GM19025 (cell line): ENCODE measurements around the gene CD6.

ENCODE experiments used
- ATAC-seq: cut with Tn5 transposase; IDR thresholded peaks from one replicate; pipeline ENCODE4 v1.9.1; 2021; ENCODE audit warnings: mild to moderate bottlenecking, low read depth, moderate library complexity; ENCODE audit not compliant: unreplicated experiment

The CD6 gene

DNA sequence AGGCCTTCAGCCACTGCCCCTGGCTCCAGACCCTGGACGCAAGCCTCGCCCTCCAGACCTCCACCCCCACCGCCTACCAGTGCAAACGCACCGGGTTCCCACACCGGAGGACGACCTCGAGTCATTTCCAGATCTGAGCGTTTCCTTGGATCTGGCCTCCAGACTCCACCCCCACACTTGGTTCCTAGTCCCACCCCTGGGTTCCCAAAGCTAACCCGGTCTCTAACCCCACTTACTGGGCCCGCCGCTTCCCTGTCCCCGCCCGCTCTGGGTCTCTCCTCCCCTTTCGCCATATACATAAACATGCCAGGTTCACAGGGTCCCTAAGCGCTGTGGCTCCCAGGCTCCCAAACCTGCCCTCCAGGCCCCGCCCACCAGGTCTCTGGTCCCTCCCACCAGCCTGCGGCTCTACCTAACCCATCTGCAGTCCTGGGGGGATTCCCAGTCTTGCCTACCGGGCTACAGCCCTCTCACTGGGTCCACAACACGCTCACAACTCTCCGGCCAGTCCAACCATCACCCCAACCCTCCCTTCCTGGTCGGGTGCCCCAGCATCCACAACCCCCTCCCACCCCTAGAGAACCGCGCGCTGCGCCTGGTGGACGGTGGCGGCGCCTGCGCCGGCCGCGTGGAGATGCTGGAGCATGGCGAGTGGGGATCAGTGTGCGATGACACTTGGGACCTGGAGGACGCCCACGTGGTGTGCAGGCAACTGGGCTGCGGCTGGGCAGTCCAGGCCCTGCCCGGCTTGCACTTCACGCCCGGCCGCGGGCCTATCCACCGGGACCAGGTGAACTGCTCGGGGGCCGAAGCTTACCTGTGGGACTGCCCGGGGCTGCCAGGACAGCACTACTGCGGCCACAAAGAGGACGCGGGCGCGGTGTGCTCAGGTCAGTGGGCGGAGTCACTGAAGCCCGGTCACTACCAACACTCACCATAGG lies 36.7 kb downstream of the CD6 start:
- ATAC-seq, result no peak

DNA sequence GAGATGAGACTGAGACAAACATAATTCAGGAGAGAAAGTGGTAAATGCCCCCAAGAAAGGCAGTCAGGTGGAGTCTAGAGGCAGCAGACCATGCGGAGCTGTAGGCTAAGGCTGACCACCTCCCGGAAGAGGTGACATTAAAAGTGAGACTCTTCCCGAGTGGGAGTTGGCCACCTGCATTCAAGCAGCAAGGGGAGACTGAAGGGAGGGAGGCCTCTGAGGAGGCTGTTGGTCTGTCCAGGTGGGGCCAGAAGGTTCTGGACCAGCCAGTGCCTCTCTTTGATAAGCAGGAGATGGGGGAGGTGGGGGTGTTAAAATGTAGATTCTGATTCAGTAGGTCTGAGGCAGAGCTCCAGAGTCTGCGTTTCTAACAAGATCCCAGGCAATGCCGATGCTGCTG lies 37.5 kb downstream of the CD6 start:
- no peak for ATAC-seq

DNA sequence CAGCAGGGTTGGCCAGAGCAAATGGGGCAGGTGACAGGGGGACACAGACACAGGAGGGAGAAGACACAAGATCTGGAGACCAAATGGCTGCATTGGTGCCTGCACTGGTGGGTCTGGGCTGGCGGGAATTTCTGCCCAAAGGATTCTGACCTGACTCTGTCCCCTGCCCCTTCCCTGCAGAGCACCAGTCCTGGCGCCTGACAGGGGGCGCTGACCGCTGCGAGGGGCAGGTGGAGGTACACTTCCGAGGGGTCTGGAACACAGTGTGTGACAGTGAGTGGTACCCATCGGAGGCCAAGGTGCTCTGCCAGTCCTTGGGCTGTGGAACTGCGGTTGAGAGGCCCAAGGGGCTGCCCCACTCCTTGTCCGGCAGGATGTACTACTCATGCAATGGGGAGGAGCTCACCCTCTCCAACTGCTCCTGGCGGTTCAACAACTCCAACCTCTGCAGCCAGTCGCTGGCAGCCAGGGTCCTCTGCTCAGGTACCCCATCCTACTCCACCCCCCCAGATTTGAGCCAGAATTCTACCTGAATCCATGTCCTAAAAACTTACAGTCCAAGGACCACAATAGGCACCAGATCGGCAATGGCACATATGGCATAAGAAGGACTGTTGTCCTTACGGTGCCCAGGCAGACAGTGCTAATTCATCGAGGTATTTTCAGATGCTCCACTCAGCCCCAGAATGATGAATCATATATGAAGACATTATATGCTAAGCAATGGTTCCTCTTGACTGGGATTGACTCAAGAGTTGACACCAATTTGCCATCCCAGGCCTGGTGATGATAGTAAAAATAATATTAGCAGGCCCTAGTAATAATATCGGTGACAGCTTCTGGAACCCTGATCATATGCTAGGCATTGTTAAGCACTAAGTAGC lies 38.2 kb downstream of the CD6 start:
- ATAC-seq, result no peak

DNA sequence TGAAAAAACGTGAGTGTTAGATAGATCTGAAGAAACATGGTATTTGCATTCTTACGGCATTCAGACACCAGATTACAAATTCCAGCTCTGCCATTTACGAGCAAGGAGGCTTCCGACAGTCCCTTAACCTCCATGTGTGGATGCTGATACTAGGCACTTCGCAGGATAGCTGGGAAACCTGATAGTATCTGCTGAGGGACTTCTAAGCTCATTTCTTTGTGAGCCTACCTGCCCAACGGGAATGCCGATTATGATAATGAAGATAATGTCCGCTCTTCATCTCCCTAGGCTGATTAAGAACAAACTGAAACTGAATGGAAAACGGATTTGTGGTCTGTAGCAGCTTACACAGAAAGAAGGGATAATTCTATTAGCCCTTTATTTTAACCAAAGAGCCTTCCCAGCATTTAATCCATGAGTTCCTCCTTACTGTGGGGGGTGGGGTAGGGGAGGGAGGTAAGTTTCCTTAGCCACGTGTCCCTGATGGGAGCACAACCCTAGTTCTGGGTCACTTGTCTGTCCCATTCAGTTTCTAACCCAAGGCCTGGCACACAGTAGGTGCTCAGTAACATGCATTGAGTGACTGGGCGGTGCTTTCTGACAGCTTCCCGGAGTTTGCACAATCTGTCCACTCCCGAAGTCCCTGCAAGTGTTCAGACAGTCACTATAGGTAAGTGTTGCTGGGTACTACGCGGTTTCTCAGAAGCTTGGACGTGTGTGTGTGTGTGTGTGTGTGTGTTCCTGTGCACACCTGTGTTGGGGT lies 39.2 kb downstream of the CD6 start:
- ATAC-seq, result no peak

DNA sequence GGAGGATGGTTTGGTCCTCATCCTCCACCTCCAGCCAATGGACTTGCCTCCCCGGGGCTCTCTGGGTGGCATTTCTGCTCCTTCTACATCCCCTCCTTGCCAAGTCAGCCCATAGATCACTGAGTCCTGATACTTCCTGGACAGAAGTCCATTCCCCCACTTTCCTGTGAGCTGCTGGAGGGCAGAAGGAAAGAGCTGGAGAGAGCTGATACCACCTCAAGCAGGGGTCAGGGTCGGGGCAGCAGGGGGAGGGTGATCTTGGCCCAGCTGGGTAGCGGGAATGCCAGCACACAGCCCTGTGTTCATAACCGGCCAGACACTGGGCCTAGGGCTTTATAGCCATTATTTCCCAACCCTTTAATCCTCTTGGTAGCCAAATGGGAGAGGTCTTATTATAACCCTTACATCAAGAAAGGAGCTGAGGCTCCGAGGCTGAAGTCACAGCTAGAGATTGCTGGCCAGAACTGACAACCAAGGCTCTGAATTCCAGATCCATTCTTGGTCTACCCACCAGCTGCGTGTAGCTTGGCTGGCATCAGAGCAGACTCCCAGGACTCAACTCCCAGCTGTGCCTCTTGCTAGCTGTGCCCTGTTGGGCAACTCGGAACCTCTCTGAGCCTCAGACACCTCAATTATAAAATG lies 39.9 kb downstream of the CD6 start:
- no peak for ATAC-seq

DNA sequence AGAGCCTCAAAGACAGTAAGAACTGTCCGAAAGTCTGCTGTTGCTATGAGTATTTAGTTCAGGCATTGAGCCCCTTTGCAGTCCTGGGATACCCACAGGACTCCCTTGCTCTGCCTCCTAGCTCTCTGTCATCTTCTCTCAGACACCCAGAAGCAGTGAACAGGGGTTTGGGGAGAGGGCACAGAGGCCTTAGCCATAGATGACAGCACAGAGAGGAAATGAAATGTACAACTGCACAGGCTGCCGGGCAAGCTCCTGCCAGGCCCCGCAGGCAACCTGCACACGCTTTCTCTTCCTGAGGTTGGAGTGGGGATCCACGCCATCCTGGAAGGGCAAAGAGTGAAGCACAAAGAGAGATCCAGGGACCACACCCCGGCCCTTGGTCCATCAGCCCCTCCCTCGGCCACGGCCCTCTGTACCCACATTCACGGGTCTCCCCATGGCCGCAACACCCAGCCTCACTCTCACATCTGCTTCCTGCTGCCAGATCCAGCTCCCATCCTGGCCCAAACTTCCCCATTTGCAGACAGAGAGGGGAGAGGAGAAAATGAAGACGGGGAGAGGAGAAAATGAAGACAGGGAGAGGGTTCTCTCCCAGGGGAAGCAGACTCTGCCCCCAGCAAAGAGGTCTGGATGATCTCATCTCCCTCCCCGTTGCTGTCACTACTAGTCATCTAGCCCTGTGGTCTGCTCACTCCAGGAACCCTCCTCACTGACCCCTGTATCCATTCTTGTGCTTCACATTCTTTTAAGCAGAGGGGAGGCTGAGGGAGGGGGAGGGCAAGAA lies 40.7 kb downstream of the CD6 start:
- ATAC-seq, result no peak

DNA sequence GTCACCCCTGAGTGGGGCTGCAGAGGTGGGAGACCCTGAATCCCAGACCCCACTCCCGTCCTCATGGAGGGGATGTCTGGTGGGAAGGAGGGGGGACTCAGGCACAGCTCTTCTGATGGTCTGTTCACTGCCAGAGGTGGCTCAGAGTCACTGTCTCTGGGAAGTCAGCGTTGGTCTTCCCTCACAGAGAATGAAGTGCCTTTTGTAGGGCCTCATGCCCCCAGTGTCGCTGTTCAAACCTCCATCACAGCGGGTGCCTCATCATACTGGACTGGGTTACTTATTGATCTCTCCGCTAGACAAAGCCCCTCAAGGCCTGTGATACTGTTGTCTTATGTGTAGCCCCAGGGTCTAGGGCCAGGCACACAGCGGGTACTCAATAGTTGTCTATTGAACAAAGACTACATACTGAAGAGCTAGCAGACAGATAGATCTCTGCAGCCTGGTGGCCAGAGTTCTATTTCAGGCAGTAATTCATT lies 41.3 kb downstream of the CD6 start:
- no peak for ATAC-seq

DNA sequence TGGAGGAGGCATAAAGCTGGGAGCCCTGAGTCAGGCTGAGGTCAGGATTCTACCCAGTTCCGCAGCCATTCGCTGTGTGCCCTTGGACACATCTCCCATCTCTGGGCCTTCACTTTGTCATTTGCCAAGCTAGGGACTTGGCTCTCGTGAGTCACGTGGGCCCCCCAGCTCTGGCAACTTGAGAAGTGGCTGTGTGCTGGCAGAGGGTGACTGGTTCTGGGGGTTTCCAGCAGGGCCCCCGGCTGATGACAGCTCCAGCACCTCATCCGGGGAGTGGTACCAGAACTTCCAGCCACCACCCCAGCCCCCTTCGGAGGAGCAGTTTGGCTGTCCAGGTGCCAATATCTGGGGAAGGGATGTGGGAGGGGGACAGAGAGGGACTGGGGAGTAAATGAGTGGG lies 46.6 kb downstream of the CD6 start:
- ATAC-seq, result no peak

DNA sequence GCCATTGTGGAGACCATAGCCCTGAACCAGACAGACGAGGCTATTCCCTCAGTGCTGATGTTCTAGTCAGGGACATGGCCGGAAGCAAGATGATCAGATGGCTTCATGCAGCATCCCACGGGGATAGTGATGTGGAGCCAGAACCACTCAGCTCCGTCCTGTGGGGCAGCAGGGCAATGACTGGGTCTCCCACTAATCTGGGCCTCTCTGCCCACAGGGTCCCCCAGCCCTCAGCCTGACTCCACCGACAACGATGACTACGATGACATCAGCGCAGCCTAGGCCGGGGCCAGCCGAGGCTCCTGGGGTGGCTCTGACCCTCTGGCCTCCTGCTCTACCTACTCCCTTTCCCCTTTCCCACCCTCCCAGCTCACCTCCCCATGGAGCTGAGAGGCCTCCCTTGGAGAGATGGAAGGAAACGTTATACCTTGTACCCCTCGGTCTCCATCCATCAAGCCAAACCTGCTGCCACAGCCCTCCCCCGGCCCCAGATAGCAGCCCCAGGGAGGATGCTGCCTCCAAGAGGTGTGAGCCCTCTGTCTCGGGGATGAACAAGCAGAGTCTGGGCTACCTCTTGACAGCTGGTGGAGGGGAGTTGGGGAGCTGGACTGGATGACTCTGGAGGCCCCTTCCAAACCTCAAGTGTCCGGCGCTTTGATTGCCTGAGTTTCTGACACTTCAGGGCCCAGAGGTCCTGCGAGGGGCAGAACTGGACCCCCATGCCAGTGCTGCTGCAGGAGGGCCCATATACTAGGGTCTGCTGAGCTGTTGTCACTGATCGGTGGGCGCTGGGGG lies 47.8 kb downstream of the CD6 start:
- ATAC-seq, result no peak

DNA sequence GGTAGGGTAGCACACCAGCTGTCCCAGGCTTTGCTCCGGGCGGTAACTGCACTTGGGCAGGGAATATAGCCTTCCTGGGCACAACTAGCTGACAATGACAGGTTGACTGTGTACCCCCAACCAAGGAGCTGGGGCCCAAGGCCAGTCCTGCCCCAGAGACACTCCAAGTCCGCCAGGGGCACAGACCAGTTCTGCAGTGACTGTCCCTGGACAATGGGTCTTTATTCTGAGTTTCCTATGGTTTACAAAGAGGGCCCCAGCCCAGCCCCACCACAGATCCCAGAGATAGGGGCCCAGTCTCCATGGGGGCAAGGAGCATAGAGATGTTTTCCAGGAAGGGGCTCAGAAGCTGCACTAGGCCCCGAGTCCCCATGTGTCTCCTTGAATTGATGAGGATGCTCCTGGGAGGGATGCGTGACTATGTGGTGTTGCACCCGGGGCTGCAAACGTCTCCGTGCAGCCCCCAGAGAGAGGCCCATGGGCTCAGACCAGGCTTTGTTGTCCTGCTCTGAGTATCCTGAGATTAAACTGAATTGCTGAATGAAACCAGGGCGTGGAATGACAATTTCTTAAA lies 48.4 kb downstream of the CD6 start:
- ATAC-seq, result no peak

DNA sequence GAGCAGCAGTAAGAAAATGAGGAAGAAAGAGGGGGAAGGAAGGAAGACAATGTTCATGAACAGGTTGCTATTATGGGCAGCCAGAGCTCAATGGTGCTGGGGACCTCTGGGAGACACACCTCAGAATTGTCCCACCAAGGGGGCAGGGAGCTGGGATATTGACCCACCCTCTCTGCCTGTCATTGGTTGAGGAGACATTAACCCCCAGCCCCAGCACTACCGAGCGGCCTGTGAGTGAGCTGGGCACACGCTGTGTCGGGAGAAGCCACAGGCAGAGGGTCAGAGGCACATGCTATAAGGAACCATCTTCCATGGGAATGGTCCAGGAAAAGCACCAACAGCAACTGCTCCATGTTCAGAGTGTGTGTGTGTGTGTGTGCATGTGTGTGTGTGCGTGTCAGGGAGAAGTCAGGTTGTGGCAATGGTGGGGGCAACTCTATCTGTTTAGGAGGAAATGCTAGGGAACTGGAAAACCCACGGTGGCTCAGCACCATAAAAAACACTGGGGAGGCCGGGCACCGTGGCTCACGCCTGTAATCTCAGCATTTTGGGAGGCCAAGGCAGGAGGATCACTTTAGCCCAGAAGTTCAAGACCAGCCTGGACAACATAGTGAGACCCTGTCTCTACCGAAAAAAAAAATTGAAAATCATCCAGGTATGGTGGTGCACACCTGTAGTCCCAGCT lies 49.2 kb downstream of the CD6 start:
- ATAC-seq, result no peak

DNA sequence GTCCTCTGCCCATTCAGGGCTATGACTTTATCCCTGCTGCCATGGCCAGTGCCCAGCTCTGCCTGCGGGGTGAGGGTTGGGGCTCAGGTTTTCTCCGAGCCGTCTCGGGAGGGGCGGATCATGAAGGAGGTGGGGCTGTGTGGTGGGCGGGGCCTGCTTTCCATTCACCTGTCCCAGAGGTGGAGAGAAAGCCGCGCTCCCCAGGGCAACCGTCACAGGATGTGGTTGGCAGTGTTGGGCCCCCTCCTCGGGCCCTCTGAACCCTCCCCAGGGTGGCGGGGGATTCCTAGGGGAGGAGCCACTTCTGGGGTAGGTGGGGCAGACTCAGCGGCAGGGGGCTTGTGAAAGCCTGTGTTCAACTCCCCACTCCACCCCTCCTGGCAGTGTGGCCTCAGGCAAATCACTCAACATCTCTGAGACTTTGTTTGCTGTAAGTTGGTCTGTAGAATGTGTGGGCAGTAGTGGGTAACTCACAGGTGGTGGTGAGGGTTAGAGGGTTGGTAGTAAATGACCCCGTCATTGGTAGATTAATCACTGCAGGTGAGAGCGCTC lies 50.3 kb downstream of the CD6 start:
- no peak for ATAC-seq

DNA sequence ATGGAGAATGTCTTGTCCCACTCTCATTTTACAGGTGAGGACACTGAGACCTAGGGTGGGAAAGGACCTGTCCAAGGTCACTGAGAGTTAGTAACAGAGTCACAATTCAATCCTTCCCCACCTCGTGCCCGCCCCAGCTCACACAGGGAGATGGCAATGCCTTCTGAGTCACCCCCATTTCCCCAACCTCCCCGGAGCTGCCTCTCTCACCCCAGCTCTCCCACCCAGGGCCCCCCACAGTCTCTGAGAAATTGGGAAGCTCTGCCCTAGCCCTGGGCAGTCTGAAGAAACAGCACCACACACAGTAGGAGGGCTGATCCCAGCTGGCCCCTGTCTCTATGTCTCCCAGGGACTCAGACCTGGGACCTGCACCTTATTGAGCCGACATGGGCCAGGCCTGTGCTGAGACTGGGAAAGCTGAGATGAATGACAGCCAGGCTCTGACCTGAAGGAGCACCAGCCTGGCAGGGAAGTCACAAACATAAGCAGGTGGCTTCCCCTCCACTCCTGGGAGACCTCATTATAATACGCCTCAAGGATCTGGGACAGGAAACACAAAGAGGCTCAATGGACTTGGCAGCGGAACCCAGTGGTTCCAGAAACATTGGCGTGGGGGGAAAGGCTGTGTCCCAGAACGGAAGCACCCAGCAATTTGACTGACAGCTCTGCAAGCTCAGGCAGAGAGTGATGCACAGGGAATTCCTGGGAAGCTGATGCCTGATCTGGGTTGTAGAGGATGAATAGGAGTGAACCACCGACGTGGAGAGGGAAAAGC lies 51.0 kb downstream of the CD6 start:
- ATAC-seq, result no peak

DNA sequence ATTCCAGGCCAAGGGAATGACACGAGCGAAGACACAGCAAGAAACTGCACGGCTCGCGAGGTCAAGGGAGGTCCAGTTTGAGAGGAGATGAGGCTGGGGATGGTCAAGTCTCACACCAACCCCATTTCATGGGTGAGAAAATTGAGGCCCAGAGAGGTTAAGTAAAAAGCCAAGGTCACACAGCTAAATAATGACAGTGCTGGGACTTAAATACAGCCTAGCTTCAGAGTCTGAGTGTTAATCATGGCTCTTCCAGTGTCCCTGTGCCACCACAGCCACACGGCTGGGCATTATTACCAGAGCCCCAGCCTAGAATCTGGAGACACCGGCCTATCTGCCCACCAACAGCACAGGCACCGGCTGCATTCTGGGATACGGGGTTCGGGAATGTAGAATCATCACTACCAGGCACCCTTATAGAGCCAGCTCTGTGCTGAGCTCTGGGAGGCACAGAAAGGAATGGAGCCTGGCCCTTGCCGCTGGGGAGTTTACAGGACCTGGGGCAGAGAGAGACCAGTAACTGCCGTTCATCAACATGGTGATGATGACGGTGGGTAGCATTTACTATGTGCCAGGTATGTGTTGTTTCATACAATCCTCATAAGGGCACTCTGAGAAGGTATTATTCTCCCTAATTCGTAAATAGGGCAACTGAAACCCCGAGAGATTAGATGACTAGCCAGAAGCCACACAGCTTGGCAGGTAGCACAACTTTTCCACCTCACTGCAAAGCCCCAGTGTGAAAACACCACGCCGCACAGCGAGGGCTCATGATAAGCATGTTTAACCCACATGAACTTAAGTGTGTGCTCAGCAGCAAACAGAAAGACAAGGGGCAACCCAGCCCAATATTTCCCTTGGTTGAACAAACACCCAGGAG lies 51.8 kb downstream of the CD6 start:
- ATAC-seq, result no peak

DNA sequence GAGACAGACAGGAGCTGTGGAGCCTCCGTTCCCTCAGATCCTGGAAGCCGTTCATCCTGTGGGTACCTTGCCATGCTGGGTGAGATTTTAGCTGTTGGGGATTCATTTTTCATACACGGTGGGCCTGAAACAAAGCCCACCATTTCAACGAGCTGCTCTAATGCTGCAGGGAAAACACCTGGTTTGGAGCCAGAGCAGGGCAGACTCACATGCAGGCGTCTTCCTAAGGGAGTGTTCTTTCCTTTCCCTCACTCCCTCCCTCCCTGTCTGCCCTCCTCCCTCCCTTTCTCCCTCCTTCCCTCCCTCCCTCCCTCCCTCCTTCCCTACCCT lies 52.5 kb downstream of the CD6 start:
- no peak for ATAC-seq
